Neural crest cell (in vitro differentiated cells): Measurements from ENCODE around the gene ACP3. TPM values are rescaled to one million over a fixed set of nuclear protein-coding genes. Genes with fewer than 3 reads are reported as not detected.

Source experiments
- DNase-seq: peaks from one replicate; pipeline ENCODE4 v3.0.0; 2021; ENCODE audit warnings: low read depth, mixed read lengths, low spot score
- H3K27ac Mint-ChIP-seq: one replicate; pipeline ENCODE4 v1.8.0; 2021; ENCODE audit warnings: mild to moderate bottlenecking, mixed read lengths; ENCODE audit not compliant: unreplicated experiment
- H3K27me3 Mint-ChIP-seq: 2 replicates; pipeline ENCODE4 v1.8.0; 2021; ENCODE audit warnings: low read depth, mild to moderate bottlenecking, mixed read lengths
- H3K36me3 Mint-ChIP-seq: 2 replicates; pipeline ENCODE4 v1.8.0; 2021; ENCODE audit warnings: low read depth, mild to moderate bottlenecking, mixed read lengths
- H3K4me1 Mint-ChIP-seq: 2 replicates; pipeline ENCODE4 v1.8.0; 2021; ENCODE audit warnings: mixed read lengths
- H3K4me3 Mint-ChIP-seq: one replicate; pipeline ENCODE4 v1.8.0; 2021; ENCODE audit warnings: mild to moderate bottlenecking, mixed read lengths
- H3K9me3 Mint-ChIP-seq: 2 replicates; pipeline ENCODE4 v1.8.0; 2021; ENCODE audit warnings: mixed read lengths
- CTCF ChIP-seq: fragments of 200-600 bp; sonication (generic); conservative IDR thresholded peaks from 2 replicates; pipeline ENCODE4 v1.5.0; 2021; ENCODE audit warnings: antibody characterized with exemption, mild to moderate bottlenecking
- total RNA-seq: library from RNA; stranded (reverse); gene quantifications from 2 replicates; pipeline ENCODE4 v1.2.1, GENCODE V29; 2021

Gene ACP3
- total RNA-seq, 1 donor from 2014 or later: not detected

- no peaks in the 10 kb centered on the region for H3K9me3 Mint-ChIP-seq
- TF ChIP-seq CTCF: no peak
- no peak overlapping the region for H3K27ac Mint-ChIP-seq
- no peaks in the 10 kb centered on the region for H3K36me3 Mint-ChIP-seq
- DNase-seq: no peak
- peaks cover 29% of the 10 kb centered on the region for H3K27me3 Mint-ChIP-seq
- peaks cover 4% of the 10 kb centered on the region for H3K4me1 Mint-ChIP-seq
- no peak overlapping the region for H3K4me3 Mint-ChIP-seq
These were observed 25.0 kb downstream of the ACP3 start for GRCh38 chr3:132342183-132342582.

GRCh38 chr3:132342610-132343009, 25.4 kb downstream of the ACP3 start:
- Mint-ChIP-seq H3K36me3 (no peaks in the 10 kb centered on the region), H3K9me3 (no peaks in the 10 kb centered on the region), H3K27ac (no peak overlapping the region), H3K27me3 (peaks cover 31% of the 10 kb centered on the region), H3K4me3 (no peak overlapping the region), H3K4me1 (peaks cover 6% of the 10 kb centered on the region)
- TF ChIP-seq CTCF: no peak
- no peak for DNase-seq

DNA sequence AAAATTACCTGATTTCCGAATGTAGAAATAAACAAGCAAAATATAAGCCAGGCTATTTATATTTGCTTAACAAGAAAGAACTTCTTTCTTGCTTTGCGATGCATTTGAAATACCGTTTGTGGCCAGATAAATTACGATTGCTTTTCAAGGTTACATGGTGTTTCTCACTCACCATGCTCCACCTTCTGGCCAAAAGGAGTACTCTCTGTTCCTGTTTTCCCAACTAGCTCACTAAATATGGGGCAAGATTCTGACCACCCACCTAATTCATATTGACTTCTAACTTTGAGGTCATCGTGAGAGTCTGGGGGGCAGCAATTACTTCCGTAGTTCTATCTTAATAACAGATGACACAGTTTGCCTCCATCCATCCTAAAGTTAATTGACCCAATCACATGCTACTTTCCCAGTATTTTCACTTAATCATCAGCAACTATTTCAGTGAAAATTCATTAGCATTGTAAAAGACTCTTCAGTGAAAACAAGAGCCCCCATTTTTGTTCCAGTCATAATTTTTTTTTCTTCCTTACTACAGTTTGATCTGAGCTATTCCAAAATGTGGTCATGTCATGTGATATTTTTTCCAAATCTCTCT, 25.9 kb downstream of the ACP3 start:
- H3K36me3 Mint-ChIP-seq: no peaks in the 10 kb centered on the region
- H3K4me1 Mint-ChIP-seq: peaks cover 6% of the 10 kb centered on the region
- no peak overlapping the region for H3K27ac Mint-ChIP-seq
- peaks cover 31% of the 10 kb centered on the region for H3K27me3 Mint-ChIP-seq
- H3K9me3 Mint-ChIP-seq: no peaks in the 10 kb centered on the region
- peak; percentile 86 for TF ChIP-seq CTCF
- peak; percentile 36 for DNase-seq
- H3K4me3 Mint-ChIP-seq: no peak overlapping the region

- no peak for TF ChIP-seq CTCF
- Mint-ChIP-seq H3K27ac (no peak overlapping the region), H3K4me1 (peaks cover 6% of the 10 kb centered on the region), H3K36me3 (no peaks in the 10 kb centered on the region), H3K9me3 (no peaks in the 10 kb centered on the region), H3K27me3 (peaks cover 33% of the 10 kb centered on the region), H3K4me3 (no peak overlapping the region)
- DNase-seq: no peak
These were observed 27.6 kb downstream of the ACP3 start for GRCh38 chr3:132344666-132345280.

- TF ChIP-seq CTCF: no peak
- DNase-seq: no peak
- H3K27me3 Mint-ChIP-seq: peaks cover 27% of the 10 kb centered on the region
- H3K4me3 Mint-ChIP-seq: no peak overlapping the region
- no peaks in the 10 kb centered on the region for H3K36me3 Mint-ChIP-seq
- H3K9me3 Mint-ChIP-seq: no peaks in the 10 kb centered on the region
- no peak overlapping the region for H3K27ac Mint-ChIP-seq
- peaks cover 15% of the 10 kb centered on the region for H3K4me1 Mint-ChIP-seq
These were observed 29.9 kb downstream of the ACP3 start for GRCh38 chr3:132346841-132347736.
